HepG2 (cell line): ENCODE measurements around the gene NGEF. TPM values are rescaled to one million over a fixed set of nuclear protein-coding genes. Genes with fewer than 3 reads are reported as not detected.

Source experiments
- BCL6 ChIP-seq: IDR thresholded peaks from 2 replicates; pipeline ENCODE4 v1.6.1; 2016; ENCODE audit warnings: missing genetic modification reagents, missing compliant biosample characterization
- CBX5 ChIP-seq: sonication (generic); formaldehyde crosslinking; IDR thresholded peaks from 2 replicates; pipeline ENCODE4 v1.4.0; 2020; ENCODE audit warnings: missing genetic modification reagents, borderline replicate concordance
- DNMT1 ChIP-seq: sonication (generic); formaldehyde crosslinking; IDR thresholded peaks from 2 replicates; pipeline ENCODE4 v1.5.1; 2020; ENCODE audit warnings: mild to moderate bottlenecking, missing genetic modification reagents
- GATAD2A ChIP-seq: IDR thresholded peaks from 2 replicates; pipeline ENCODE4 v1.6.1; 2016
- HNF4G ChIP-seq, 2 experiments: sonication (generic) in 1 of 2; formaldehyde crosslinking in 1 of 2; IDR thresholded peaks; 2 replicates each; pipeline versions ENCODE4 v1.4.0 to v1.6.1; 2011 to 2020; ENCODE audit warnings: borderline replicate concordance in 2 of 2, low read depth in 2 of 2, mild to moderate bottlenecking in 2 of 2, low read length in 1 of 2, missing genetic modification reagents in 1 of 2, moderate library complexity in 1 of 2
- HNRNPUL1 ChIP-seq: fragments of 200-400 bp; formaldehyde crosslinking; IDR thresholded peaks from 2 replicates; pipeline ENCODE4 v1.6.1; 2017; ENCODE audit warnings: low read depth, mild to moderate bottlenecking, low read length, moderate library complexity
- PTBP1 ChIP-seq: fragments of 200-400 bp; formaldehyde crosslinking; IDR thresholded peaks from 2 replicates; pipeline ENCODE4 v1.6.1; 2018; ENCODE audit warnings: low read length, low read depth; ENCODE audit not compliant: poor library complexity, severe bottlenecking
- RXRB ChIP-seq: IDR thresholded peaks from 2 replicates; pipeline ENCODE4 v1.6.1; 2016; ENCODE audit warnings: borderline replicate concordance, missing genetic modification reagents, missing compliant biosample characterization
- SRF ChIP-seq: IDR thresholded peaks from 2 replicates; pipeline ENCODE4 v1.6.1; 2011; ENCODE audit warnings: mild to moderate bottlenecking, low read depth, low read length, moderate library complexity
- TARDBP ChIP-seq: sonication (generic); formaldehyde crosslinking; IDR thresholded peaks from 2 replicates; pipeline ENCODE4 v1.8.0; 2022; ENCODE audit warnings: mild to moderate bottlenecking, missing genetic modification reagents
- TOE1 ChIP-seq: sonication (generic); formaldehyde crosslinking; IDR thresholded peaks from 2 replicates; pipeline ENCODE4 v1.4.0; 2020; ENCODE audit warnings: mild to moderate bottlenecking, missing genetic modification reagents
- ZNF883 ChIP-seq: sonication (generic); formaldehyde crosslinking; IDR thresholded peaks from 2 replicates; pipeline ENCODE4 v1.5.1; 2020; ENCODE audit warnings: mild to moderate bottlenecking, missing genetic modification reagents; ENCODE audit errors: not compliant biosample characterization
- ZSCAN30 ChIP-seq: sonication (generic); formaldehyde crosslinking; IDR thresholded peaks from 2 replicates; pipeline ENCODE4 v1.5.0; 2020; ENCODE audit warnings: mild to moderate bottlenecking, missing genetic modification reagents
- ZZZ3 ChIP-seq: sonication (generic); formaldehyde crosslinking; IDR thresholded peaks from 2 replicates; pipeline ENCODE4 v1.4.0; 2020; ENCODE audit warnings: missing genetic modification reagents, mild to moderate bottlenecking, borderline replicate concordance
- polyA plus RNA-seq, 8 experiments: library from polyadenylated mRNA; depleted of rRNA in 3 of 8; stranded (reverse) in 7 of 8; unstranded in 1 of 8; fragments of >200 nt; fragmentation: Illumina TruSeq in 4 of 8; extraction: Trizol in 4 of 8; gene quantifications; 2 replicates each; pipeline versions ENCODE4 v1.2.1 to v1.2.3, GENCODE V29; 2011 to 2016; ENCODE audit warnings: low read depth in 4 of 8, missing spikeins in 1 of 8, mixed read lengths in 1 of 8; ENCODE audit not compliant: insufficient read depth in 1 of 8
- total RNA-seq, 5 experiments: library from RNA; depleted of rRNA; stranded (reverse); fragments of >200 nt; fragmentation: Illumina TruSeq; extraction: Trizol; gene quantifications; 2 replicates each; pipeline ENCODE4 v1.2.3, GENCODE V29; 2016; ENCODE audit warnings: low read depth in 1 of 5
- TF ChIP-seq, protein P1 (sequence below): sonication (generic); formaldehyde crosslinking; IDR thresholded peaks from 2 replicates; pipeline ENCODE4 v1.8.1; 2023; ENCODE audit warnings: mild to moderate bottlenecking, inconsistent platforms, moderate library complexity, missing genetic modification reagents, borderline replicate concordance
- TF ChIP-seq, protein P2 (sequence below): sonication (generic); formaldehyde crosslinking; IDR thresholded peaks from 2 replicates; pipeline ENCODE4 v1.4.0; 2020; ENCODE audit warnings: missing genetic modification reagents
- TF ChIP-seq, protein P3 (sequence below): sonication (generic); formaldehyde crosslinking; IDR thresholded peaks from 2 replicates; pipeline ENCODE4 v1.5.0; 2020; ENCODE audit warnings: missing genetic modification reagents
- TF ChIP-seq, protein P4 (sequence below): sonication (generic); formaldehyde crosslinking; IDR thresholded peaks from 2 replicates; pipeline ENCODE4 v1.4.0; 2020; ENCODE audit warnings: missing genetic modification reagents, borderline replicate concordance
- TF ChIP-seq, protein P5 (sequence below): sonication (generic); formaldehyde crosslinking; IDR thresholded peaks from 2 replicates; pipeline ENCODE4 v1.5.1; 2020; ENCODE audit warnings: missing genetic modification reagents, mild to moderate bottlenecking, borderline replicate concordance
- TF ChIP-seq, protein P6 (sequence below): sonication (generic); formaldehyde crosslinking; IDR thresholded peaks from 2 replicates; pipeline ENCODE4 v1.5.1; 2020; ENCODE audit warnings: mild to moderate bottlenecking, missing genetic modification reagents, borderline replicate concordance

NGEF gene
- total and polyA plus RNA-seq, 2 of the 13 experiments (the other 11 are each of a cell fraction or from before 2014, with no cell fraction given), result 14.4 to 36.9 TPM

DNA sequence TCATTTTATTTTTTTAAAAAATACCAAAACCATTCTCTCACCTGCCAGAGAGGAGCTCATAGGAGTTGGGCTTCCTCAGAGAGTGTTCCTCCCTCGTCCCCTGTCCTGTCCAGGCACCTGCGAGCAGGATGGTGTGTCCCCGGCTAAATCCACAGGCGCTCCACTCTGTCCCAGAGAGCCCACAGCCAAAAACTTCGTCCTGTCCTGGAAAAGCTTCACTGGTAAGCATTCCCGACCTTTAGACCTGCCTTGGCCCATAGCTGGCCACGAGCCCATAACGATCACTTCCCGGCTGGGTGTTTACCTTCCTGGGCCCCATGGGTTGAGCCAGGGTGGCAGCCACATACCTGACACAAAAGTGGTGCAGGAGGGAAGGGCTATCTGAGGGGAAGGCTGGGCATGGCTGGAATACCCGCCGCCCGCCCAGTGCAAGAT, at the start of gene NGEF (continued):
- TF ChIP-seq, protein P1, sequence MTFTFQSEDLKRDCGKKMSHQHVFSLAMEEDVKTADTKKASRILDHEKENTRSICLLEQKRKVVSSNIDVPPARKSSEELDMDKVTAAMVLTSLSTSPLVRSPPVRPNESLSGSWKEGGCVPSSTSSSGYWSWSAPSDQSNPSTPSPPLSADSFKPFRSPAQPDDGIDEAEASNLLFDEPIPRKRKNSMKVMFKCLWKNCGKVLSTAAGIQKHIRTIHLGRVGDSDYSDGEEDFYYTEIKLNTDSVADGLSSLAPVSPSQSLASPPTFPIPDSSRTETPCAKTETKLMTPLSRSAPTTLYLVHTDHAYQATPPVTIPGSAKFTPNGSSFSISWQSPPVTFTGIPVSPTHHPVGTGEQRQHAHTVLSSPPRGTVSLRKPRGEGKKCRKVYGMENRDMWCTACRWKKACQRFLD (CRISPR knock-in tag), result 0 out of 2 replicates have a peak, but pooled peaks have one; percentile 47
- TF ChIP-seq BCL6 (peak; percentile 94), ZZZ3 (peak; percentile 61; the same call in 1 of the 2 replicates), RXRB (CRISPR knock-in tag) (peak; percentile 91), DNMT1 (CRISPR knock-in tag) (no peak), HNF4G (IDR thresholded peaks at IDR 0.05; ENCODE audit: borderline replicate concordance, low read depth, low read length) (peak; percentile 98), HNF4G (CRISPR knock-in tag; IDR thresholded peaks at IDR 0.05; ENCODE audit: borderline replicate concordance, low read depth) (peak; percentile 97), GATAD2A (CRISPR knock-in tag) (peak; percentile 97), TARDBP (CRISPR knock-in tag) (peak; percentile 96), SRF (no peak), ZNF883 (CRISPR knock-in tag) (peak; percentile 55), HNRNPUL1 (no peak), CBX5 (CRISPR knock-in tag) (peak; percentile 97; the same call in 1 of the 2 replicates), ZSCAN30 (CRISPR knock-in tag) (no peak), PTBP1 (no peak), TOE1 (CRISPR knock-in tag) (no peak; the same call in 1 of the 2 replicates)
- TF ChIP-seq, protein P2, sequence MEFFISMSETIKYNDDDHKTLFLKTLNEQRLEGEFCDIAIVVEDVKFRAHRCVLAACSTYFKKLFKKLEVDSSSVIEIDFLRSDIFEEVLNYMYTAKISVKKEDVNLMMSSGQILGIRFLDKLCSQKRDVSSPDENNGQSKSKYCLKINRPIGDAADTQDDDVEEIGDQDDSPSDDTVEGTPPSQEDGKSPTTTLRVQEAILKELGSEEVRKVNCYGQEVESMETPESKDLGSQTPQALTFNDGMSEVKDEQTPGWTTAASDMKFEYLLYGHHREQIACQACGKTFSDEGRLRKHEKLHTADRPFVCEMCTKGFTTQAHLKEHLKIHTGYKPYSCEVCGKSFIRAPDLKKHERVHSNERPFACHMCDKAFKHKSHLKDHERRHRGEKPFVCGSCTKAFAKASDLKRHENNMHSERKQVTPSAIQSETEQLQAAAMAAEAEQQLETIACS, result no peak
- TF ChIP-seq, protein P3, sequence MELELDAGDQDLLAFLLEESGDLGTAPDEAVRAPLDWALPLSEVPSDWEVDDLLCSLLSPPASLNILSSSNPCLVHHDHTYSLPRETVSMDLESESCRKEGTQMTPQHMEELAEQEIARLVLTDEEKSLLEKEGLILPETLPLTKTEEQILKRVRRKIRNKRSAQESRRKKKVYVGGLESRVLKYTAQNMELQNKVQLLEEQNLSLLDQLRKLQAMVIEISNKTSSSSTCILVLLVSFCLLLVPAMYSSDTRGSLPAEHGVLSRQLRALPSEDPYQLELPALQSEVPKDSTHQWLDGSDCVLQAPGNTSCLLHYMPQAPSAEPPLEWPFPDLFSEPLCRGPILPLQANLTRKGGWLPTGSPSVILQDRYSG, result 0 out of 2 replicates have a peak, but pooled peaks have one; percentile 13
- TF ChIP-seq, protein P4, sequence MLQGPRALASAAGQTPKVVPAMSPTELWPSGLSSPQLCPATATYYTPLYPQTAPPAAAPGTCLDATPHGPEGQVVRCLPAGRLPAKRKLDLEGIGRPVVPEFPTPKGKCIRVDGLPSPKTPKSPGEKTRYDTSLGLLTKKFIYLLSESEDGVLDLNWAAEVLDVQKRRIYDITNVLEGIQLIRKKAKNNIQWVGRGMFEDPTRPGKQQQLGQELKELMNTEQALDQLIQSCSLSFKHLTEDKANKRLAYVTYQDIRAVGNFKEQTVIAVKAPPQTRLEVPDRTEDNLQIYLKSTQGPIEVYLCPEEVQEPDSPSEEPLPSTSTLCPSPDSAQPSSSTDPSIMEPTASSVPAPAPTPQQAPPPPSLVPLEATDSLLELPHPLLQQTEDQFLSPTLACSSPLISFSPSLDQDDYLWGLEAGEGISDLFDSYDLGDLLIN, result no peak
- TF ChIP-seq, protein P5, sequence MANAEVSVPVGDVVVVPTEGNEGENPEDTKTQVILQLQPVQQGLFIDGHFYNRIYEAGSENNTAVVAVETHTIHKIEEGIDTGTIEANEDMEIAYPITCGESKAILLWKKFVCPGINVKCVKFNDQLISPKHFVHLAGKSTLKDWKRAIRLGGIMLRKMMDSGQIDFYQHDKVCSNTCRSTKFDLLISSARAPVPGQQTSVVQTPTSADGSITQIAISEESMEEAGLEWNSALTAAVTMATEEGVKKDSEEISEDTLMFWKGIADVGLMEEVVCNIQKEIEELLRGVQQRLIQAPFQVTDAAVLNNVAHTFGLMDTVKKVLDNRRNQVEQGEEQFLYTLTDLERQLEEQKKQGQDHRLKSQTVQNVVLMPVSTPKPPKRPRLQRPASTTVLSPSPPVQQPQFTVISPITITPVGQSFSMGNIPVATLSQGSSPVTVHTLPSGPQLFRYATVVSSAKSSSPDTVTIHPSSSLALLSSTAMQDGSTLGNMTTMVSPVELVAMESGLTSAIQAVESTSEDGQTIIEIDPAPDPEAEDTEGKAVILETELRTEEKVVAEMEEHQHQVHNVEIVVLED (CRISPR knock-in tag), result peak; percentile 54; the same call in 1 of the 2 replicates
- TF ChIP-seq, protein P6, sequence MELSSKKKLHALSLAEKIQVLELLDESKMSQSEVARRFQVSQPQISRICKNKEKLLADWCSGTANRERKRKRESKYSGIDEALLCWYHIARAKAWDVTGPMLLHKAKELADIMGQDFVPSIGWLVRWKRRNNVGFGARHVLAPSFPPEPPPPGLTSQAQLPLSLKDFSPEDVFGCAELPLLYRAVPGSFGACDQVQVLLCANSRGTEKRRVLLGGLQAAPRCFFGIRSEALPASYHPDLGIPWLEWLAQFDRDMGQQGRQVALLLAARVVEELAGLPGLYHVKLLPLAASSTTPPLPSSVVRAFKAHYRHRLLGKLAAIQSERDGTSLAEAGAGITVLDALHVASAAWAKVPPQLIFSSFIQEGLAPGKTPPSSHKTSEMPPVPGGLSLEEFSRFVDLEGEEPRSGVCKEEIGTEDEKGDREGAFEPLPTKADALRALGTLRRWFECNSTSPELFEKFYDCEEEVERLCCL, result no peak
